GM21360 (cell line): ENCODE results near the gene NXPH1.

Source experiments
- ATAC-seq: cut with Tn5 transposase; IDR thresholded peaks from one replicate; pipeline ENCODE4 v1.9.1; 2021; ENCODE audit warnings: mild to moderate bottlenecking, moderate library complexity; ENCODE audit not compliant: unreplicated experiment

Gene NXPH1

GRCh38 chr7:8491544-8492489, 58.4 kb downstream of the NXPH1 start:
- ATAC-seq: no peak

GRCh38 chr7:8499128-8499527, 65.7 kb downstream of the NXPH1 start:
- ATAC-seq: no peak

GRCh38 chr7:8500286-8500685, 66.9 kb downstream of the NXPH1 start:
- no peak for ATAC-seq

- no peak for ATAC-seq
Observed at GRCh38 chr7:8507566-8507965, 74.2 kb downstream of the NXPH1 start.

GRCh38 chr7:8509621-8510020, 76.2 kb downstream of the NXPH1 start:
- no peak for ATAC-seq

GRCh38 chr7:8511855-8512254, 78.4 kb downstream of the NXPH1 start:
- ATAC-seq: no peak

GRCh38 chr7:8514781-8515519, 81.5 kb downstream of the NXPH1 start:
- ATAC-seq: no peak

GRCh38 chr7:8515640-8516185, 82.3 kb downstream of the NXPH1 start:
- no peak for ATAC-seq

- no peak for ATAC-seq
Observed at GRCh38 chr7:8516976-8517375, 83.6 kb downstream of the NXPH1 start.

GRCh38 chr7:8528311-8528710, 94.9 kb downstream of the NXPH1 start:
- ATAC-seq: no peak

- no peak for ATAC-seq
Observed at GRCh38 chr7:8531991-8532515, 98.6 kb downstream of the NXPH1 start.

- no peak for ATAC-seq
Observed at GRCh38 chr7:8536431-8536830, 103.0 kb downstream of the NXPH1 start.

GRCh38 chr7:8549046-8549445, 115.6 kb downstream of the NXPH1 start:
- ATAC-seq: no peak

GRCh38 chr7:8560501-8560900, 127.1 kb downstream of the NXPH1 start:
- no peak for ATAC-seq

- no peak for ATAC-seq
Observed at GRCh38 chr7:8561449-8561848, 128.0 kb downstream of the NXPH1 start.

- ATAC-seq: no peak
Observed at GRCh38 chr7:8564281-8564680, 130.9 kb downstream of the NXPH1 start.

- no peak for ATAC-seq
Observed at GRCh38 chr7:8566016-8566415, 132.6 kb downstream of the NXPH1 start.

- no peak for ATAC-seq
Observed at GRCh38 chr7:8567626-8568025, 134.2 kb downstream of the NXPH1 start.

GRCh38 chr7:8579661-8580194, 146.3 kb downstream of the NXPH1 start:
- no peak for ATAC-seq

GRCh38 chr7:8581842-8582241, 148.4 kb downstream of the NXPH1 start:
- no peak for ATAC-seq

GRCh38 chr7:8582728-8583127, 149.3 kb downstream of the NXPH1 start:
- ATAC-seq: no peak
